ENCODE measurements around the gene SYNRG. TPM values are rescaled to one million over a fixed set of nuclear protein-coding genes. Genes with fewer than 3 reads are reported as not detected.

The SYNRG gene
- total and polyA plus RNA-seq, 2 of the 13 experiments (the other 11 are each of a cell fraction or from before 2014, with no cell fraction given), result 7.3 to 8.7 TPM

DNA sequence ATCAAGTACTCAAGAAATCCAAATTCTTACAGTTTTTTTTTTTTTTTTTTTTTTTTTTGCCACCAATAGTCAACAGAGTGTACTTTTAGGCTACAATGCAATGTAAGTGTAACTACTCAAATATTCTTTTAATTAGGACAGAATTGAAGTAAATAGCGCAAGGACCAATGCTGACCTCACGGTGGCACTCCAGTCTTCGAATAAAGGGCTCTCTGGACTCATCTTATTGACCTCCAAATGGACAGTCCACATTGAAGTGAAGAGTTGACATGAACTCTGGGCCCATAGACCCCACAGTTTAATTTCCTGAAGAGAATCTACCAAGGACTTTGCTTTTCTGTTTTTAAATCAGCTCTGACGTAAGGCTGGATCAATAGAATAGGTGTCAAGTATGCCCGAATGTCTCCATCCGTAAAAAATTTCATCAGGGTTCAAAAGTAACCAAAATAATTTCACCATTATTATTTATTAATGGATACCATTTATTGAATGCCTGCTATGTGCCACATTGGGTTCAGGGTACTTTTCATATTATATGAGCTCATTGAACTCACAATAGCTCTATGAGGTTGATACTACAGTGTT lies 41.3 kb upstream of the SYNRG start (continued):
- TF ChIP-seq ZBTB2 (CRISPR knock-in tag; IDR thresholded peaks at IDR 0.05; ENCODE audit: low read depth) (no peak), ARID3A (IDR thresholded peaks at IDR 0.05; ENCODE audit: low read depth, low read length) (peak; percentile 53; the same call in 1 of the 2 replicates), ZNF629 (CRISPR knock-in tag; conservative IDR thresholded peaks at IDR 0.05) (0 out of 2 replicates have a peak, but pooled peaks have one; percentile 6), SMC3 (IDR thresholded peaks at IDR 0.05; ENCODE audit: low read length) (peak; percentile 91), NFE2 (CRISPR knock-in tag; IDR thresholded peaks at IDR 0.05) (no peak), NR2F6 (IDR thresholded peaks at IDR 0.05) (peak; percentile 23; the same call in 1 of the 2 replicates), NR2F6 (CRISPR knock-in tag; IDR thresholded peaks at IDR 0.05) (0 out of 2 replicates have a peak, but pooled peaks have one; percentile 29), ZMAT3 (CRISPR knock-in tag; conservative IDR thresholded peaks at IDR 0.05) (no peak)

DNA sequence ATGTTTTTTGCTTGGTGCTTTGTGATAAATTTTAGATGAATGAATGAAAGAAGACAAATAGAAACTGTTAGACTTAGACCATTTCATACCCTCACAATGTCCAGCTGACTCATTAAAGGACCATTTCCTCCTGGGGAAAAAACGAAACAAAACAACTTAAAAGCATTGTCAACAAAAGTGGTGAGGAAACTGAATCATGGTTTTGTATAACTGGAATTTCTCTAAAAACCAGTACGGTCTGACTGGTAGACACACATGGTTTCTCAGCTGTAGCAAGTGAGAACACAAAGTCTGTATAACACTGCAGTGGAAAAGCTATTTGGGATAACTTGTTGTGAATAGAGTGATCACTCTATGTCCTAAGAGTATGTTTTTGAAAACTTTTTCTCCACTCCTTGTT lies 39.3 kb upstream of the SYNRG start:
- Histone ChIP-seq H3K79me2 (ENCODE audit: insufficient read depth, low read length) (no peaks in the 10 kb centered on the region), H2AFZ (ENCODE audit: low read length) (peak overlapping the region; percentile 74), H3K4me2 (ENCODE audit: low read depth, low read length) (no peak overlapping the region), H3K9me3 (ENCODE audit: low read length) (no peaks in the 10 kb centered on the region), H4K20me1 (ENCODE audit: insufficient read depth, low read length) (no peaks in the 10 kb centered on the region), H3K9ac (ENCODE audit: insufficient read depth, low read depth, low read length) (no peak overlapping the region; the same call in 1 of the 2 replicates), H3K4me3 (replicated peaks in 1 of 3; ENCODE audit: insufficient read depth in 1 of 3, low read depth in 2 of 3, low read length in 3 of 3) (no peak overlapping the region), H3K4me1 (ENCODE audit: insufficient read depth, low read length) (peaks cover 47% of the 10 kb centered on the region), H3K27me3 (ENCODE audit: control insufficient read depth in 1 of 2, insufficient read depth in 2 of 2, low read length in 2 of 2) (no peaks in the 10 kb centered on the region; a peak in 1 of 5 replicates), H3K36me3 (replicated peaks in 1 of 2; ENCODE audit: control insufficient read depth in 1 of 2, insufficient read depth in 2 of 2, low read length in 2 of 2) (no peaks in the 10 kb centered on the region), H3K27ac (ENCODE audit: extremely low read length, insufficient read depth, low read length) (no peak overlapping the region)
- TF ChIP-seq TEAD2 (CRISPR knock-in tag; IDR thresholded peaks at IDR 0.05) (no peak), SAP130 (CRISPR knock-in tag; IDR thresholded peaks at IDR 0.05; ENCODE audit: low read depth) (peak; percentile 36; the same call in 1 of the 2 replicates), ELF3 (CRISPR knock-in tag; IDR thresholded peaks at IDR 0.05) (peak; percentile 52; the same call in 1 of the 2 replicates), ZNF772 (CRISPR knock-in tag; IDR thresholded peaks at IDR 0.05) (no peak), TFAP4 (IDR thresholded peaks at IDR 0.05; ENCODE audit: borderline replicate concordance, low read depth) (0 out of 2 replicates have a peak, but pooled peaks have one; percentile 11), ZNF761 (CRISPR knock-in tag; conservative IDR thresholded peaks at IDR 0.05) (no peak)
- ChIA-PET CTCF (ENCODE audit: low intra/inter-chr PET ratio, low total read pairs) (no interaction called here), POLR2A (interaction anchor here (2.1 to 2.8 kb wide), 2 partner anchors 60 to 122 kb away, joined by 6 to 11 read pairs; no protein-coding TSS in a partner anchor)
- WGBS (ENCODE audit: low lambda C conversion rate), result 4% methylated on average over 2 of the region's 2 CpGs
- no TSS peak for BruUV-seq (replicated peaks)
- DNase-seq (ENCODE audit: low spot score) (no peak), FAIRE-seq (no peak), ATAC-seq (no peak)
- intact Hi-C loops (cut with micrococcal nuclease; ENCODE audit: unreplicated experiment) (no loop called here), in situ Hi-C loops (cut with HindIII; ENCODE audit: extremely low pct_ligation_motif_present, low pct_unique_long_range_greater_than_20kb) (loop anchor here (10.0 kb wide), 1 partner anchor 96 kb away; the partner anchor contains the start of gene HNF1B)

Data from HepG2 (cell line).